Breast epithelium (tissue), 4 donors: ENCODE measurements around the gene HSPA1A. TPM values are rescaled to one million over a fixed set of nuclear protein-coding genes. Genes with fewer than 3 reads are reported as not detected.

Experiments used
- DNase-seq, 2 donors: peaks; one replicate each; pipeline ENCODE4 v3.0.0-alpha.2; 2019; ENCODE audit warnings: low spot score in 2 of 2
- H3K27ac ChIP-seq, 2 donors: fragments of 200-600 bp; sonication (generic) in 1 of 2; one replicate each; pipeline ENCODE4 v1.5.1; 2016 to 2019; ENCODE audit warnings: mild to moderate bottlenecking in 1 of 2
- H3K27me3 ChIP-seq, 2 donors: fragments of 200-600 bp; sonication (generic) in 1 of 2; one replicate each; pipeline versions ENCODE4 v1.5.1 to v1.6.0; 2017 to 2019; ENCODE audit warnings: control low read depth in 1 of 2, mild to moderate bottlenecking in 1 of 2
- H3K36me3 ChIP-seq: fragments of 200-600 bp; one replicate; pipeline ENCODE4 v1.5.1; 2019
- H3K4me1 ChIP-seq, 2 donors: fragments of 200-600 bp; sonication (generic); one replicate each; pipeline ENCODE4 v1.5.1; 2016 to 2019; ENCODE audit warnings: control low read depth in 1 of 2
- H3K4me3 ChIP-seq, 3 donors: fragments of 200-600 bp; sonication (generic); 1 replicate in 2 of 3; 2 replicates in 1 of 3; pipeline ENCODE4 v1.5.1; 2016 to 2019; ENCODE audit warnings: mild to moderate bottlenecking in 3 of 3, moderate library complexity in 2 of 3
- H3K9me3 ChIP-seq, 2 donors: fragments of 200-600 bp; sonication (generic) in 1 of 2; one replicate each; pipeline ENCODE4 v1.5.1; 2016 to 2019; ENCODE audit warnings: control low read depth in 1 of 2
- CTCF ChIP-seq, 3 donors: fragments of 450-650 bp; IDR thresholded peaks; one replicate each; pipeline ENCODE4 v1.5.1; 2016 to 2017; ENCODE audit warnings: antibody characterized with exemption in 3 of 3, mild to moderate bottlenecking in 3 of 3, moderate library complexity in 3 of 3
- POLR2A ChIP-seq: fragments of 450-650 bp; IDR thresholded peaks from one replicate; pipeline ENCODE4 v1.6.1; 2016; ENCODE audit warnings: antibody characterized with exemption, mild to moderate bottlenecking, moderate library complexity
- POLR2AphosphoS5 ChIP-seq, 3 donors: sonication (generic); formaldehyde crosslinking; IDR thresholded peaks; one replicate each; pipeline ENCODE4 v1.6.1; 2017; ENCODE audit warnings: antibody characterized with exemption in 3 of 3
- intact Hi-C: fragments of 100-400 bp; cut with DNase I; formaldehyde crosslinking; loops from one replicate; pipeline ENCODE4 v1.15.1; 2023; ENCODE audit warnings: low total_unique reads
- total RNA-seq, 3 donors: library from RNA; depleted of rRNA; stranded (reverse); fragments of >200 nt; gene quantifications; one replicate each; pipeline ENCODE4 v1.1.0, GENCODE V29; 2016

The HSPA1A gene
- total RNA-seq, 3 donors from 2014 or later: 136 to 459 (median 202) TPM

- H3K4me3 ChIP-seq: no peak overlapping the region
- DNase-seq: no peak
- TF ChIP-seq CTCF (IDR thresholded peaks at IDR 0.05) (no peak), POLR2AphosphoS5 (IDR thresholded peaks at IDR 0.05) (no peak), POLR2A (no peak)
- no peaks in the 10 kb centered on the region for H3K27me3 ChIP-seq
- H3K9me3 ChIP-seq: no peaks in the 10 kb centered on the region
- H3K4me1 ChIP-seq: peaks cover 5 to 6% of the 10 kb centered on the region in 2 donors
- H3K36me3 ChIP-seq: no peaks in the 10 kb centered on the region
- intact Hi-C loops: no loop called here
- no peak overlapping the region for H3K27ac ChIP-seq
Measured at GRCh38 chr6:31858707-31859106, 43.4 kb downstream of the HSPA1A start.

GRCh38 chr6:31859923-31860322 is 44.6 kb downstream of the HSPA1A start:
- no peak for TF ChIP-seq CTCF (IDR thresholded peaks at IDR 0.05)
- TF ChIP-seq POLR2A: no peak
- no peak for TF ChIP-seq POLR2AphosphoS5 (IDR thresholded peaks at IDR 0.05)
- DNase-seq: no peak
- Histone ChIP-seq H3K4me1 (peaks cover 5 to 6% of the 10 kb centered on the region in 2 donors), H3K4me3 (no peak overlapping the region), H3K27me3 (no peaks in the 10 kb centered on the region), H3K36me3 (no peaks in the 10 kb centered on the region), H3K9me3 (no peaks in the 10 kb centered on the region), H3K27ac (no peak overlapping the region)
- intact Hi-C loops: no loop called here

GRCh38 chr6:31860349-31860748 is 45.0 kb downstream of the HSPA1A start:
- no peak for DNase-seq
- peaks cover 5 to 6% of the 10 kb centered on the region in 2 donors for H3K4me1 ChIP-seq
- intact Hi-C loops: no loop called here
- no peaks in the 10 kb centered on the region for H3K27me3 ChIP-seq
- no peaks in the 10 kb centered on the region for H3K36me3 ChIP-seq
- H3K4me3 ChIP-seq: no peak overlapping the region
- TF ChIP-seq CTCF (IDR thresholded peaks at IDR 0.05) (no peak), POLR2AphosphoS5 (IDR thresholded peaks at IDR 0.05) (no peak), POLR2A (no peak)
- H3K9me3 ChIP-seq: no peaks in the 10 kb centered on the region
- H3K27ac ChIP-seq: no peak overlapping the region

- Histone ChIP-seq H3K36me3 (no peaks in the 10 kb centered on the region), H3K27me3 (no peaks in the 10 kb centered on the region), H3K9me3 (no peaks in the 10 kb centered on the region), H3K4me1 (peaks cover 5 to 6% of the 10 kb centered on the region in 2 donors), H3K4me3 (no peak overlapping the region), H3K27ac (no peak overlapping the region)
- intact Hi-C loops: no loop called here
- TF ChIP-seq POLR2AphosphoS5 (IDR thresholded peaks at IDR 0.05) (no peak), POLR2A (no peak), CTCF (IDR thresholded peaks at IDR 0.05) (no peak)
- no peak for DNase-seq
Measured at GRCh38 chr6:31861150-31861549, 45.8 kb downstream of the HSPA1A start.

- peak overlapping the region; percentile 72 to 99 (median 82) for H3K4me3 ChIP-seq
- H3K36me3 ChIP-seq: no peaks in the 10 kb centered on the region
- H3K27ac ChIP-seq: peak overlapping the region; percentile 94 to 96
- no peaks in the 10 kb centered on the region for H3K9me3 ChIP-seq
- intact Hi-C loops: no loop called here
- TF ChIP-seq POLR2AphosphoS5 (IDR thresholded peaks at IDR 0.05): no peak
- DNase-seq: no peak
- peaks cover 5 to 6% of the 10 kb centered on the region in 2 donors for H3K4me1 ChIP-seq
- H3K27me3 ChIP-seq: no peaks in the 10 kb centered on the region
Measured at GRCh38 chr6:31861919-31862343, 46.6 kb downstream of the HSPA1A start.
